Kidney epithelial cell (primary cell): ENCODE results near the gene AOPEP. TPM values are rescaled to one million over a fixed set of nuclear protein-coding genes. Genes with fewer than 3 reads are reported as not detected.

Experiments used
- DNase-seq: peaks from one replicate; pipeline ENCODE4 v3.0.0-alpha.2; 2010; ENCODE audit warnings: low read depth
- H3K27me3 ChIP-seq: 2 replicates; pipeline ENCODE4 v1.6.0; 2011; ENCODE audit warnings: low read length; ENCODE audit not compliant: control insufficient read depth, insufficient read depth
- H3K36me3 ChIP-seq: 2 replicates; pipeline ENCODE4 v1.5.1; 2011; ENCODE audit warnings: low read length; ENCODE audit not compliant: control insufficient read depth, insufficient read depth
- H3K4me3 ChIP-seq: 2 replicates; pipeline ENCODE4 v1.5.1; 2011; ENCODE audit warnings: low read depth, mild to moderate bottlenecking, control low read depth, low read length
- CTCF ChIP-seq: IDR thresholded peaks from 2 replicates; pipeline ENCODE4 v1.5.1; 2011; ENCODE audit warnings: mild to moderate bottlenecking, moderate library complexity, low read length, control low read depth, inconsistent platforms; ENCODE audit not compliant: insufficient read depth, poor library complexity, severe bottlenecking
- total RNA-seq: library from RNA; depleted of rRNA; stranded (reverse); fragments of >200 nt; gene quantifications from 2 replicates; pipeline ENCODE4 v1.2.3, GENCODE V29; 2015

AOPEP gene
- total RNA-seq, 1 donor from 2014 or later = 17.4 TPM

DNA sequence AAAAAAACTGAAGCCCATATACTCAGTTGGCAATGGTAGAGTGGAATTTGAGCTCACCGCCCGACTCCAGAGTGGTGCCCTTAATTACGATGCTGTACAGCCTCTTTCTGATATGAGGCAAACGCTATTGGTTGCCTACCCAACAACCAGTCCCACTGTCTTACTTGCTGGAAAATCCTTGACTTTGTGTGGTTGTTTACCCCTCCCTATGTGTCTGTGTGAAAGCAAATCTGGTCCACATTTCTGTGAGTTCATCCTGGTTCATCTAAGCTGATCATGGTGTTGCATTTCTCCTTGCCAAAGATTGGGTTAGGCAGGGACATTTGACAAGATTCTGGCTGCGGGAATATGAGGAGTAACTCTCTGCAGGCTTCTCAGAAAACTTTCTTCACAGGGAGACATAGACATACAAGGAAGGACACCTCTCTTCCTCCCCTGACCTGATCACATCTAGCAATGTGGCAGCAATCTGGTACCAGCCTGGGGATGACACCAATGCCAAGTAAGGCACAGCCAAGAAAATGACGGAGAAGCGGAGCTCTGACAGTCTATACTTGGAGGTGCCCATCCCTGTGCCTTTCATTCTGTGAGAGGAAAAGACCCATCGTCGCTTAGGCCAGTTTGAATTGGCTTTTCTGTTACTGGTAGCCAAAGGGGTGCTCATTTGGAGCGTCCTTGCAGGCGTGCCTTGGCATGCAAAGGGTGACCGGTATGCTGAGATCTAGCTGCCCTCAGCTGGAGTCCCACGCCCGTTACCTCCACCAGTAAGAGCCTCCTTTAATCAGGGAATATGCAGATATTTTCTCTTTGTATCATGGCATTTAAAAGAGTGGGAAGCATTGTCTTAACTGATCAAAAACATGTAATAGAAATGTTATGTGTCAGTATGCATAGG is 124.3 kb downstream of the AOPEP start:
- no peak for TF ChIP-seq CTCF
- no peak for DNase-seq
- Histone ChIP-seq H3K27me3 (no peaks in the 10 kb centered on the region), H3K36me3 (no peaks in the 10 kb centered on the region), H3K4me3 (no peak overlapping the region)

GRCh38 chr9:94851467-94851866 is 125.0 kb downstream of the AOPEP start:
- DNase-seq = no peak
- Histone ChIP-seq H3K4me3 (no peak overlapping the region), H3K36me3 (no peaks in the 10 kb centered on the region), H3K27me3 (no peaks in the 10 kb centered on the region)
- no peak for TF ChIP-seq CTCF

GRCh38 chr9:94851892-94852291 is 125.4 kb downstream of the AOPEP start:
- DNase-seq = no peak
- Histone ChIP-seq H3K4me3 (no peak overlapping the region), H3K27me3 (no peaks in the 10 kb centered on the region), H3K36me3 (no peaks in the 10 kb centered on the region)
- TF ChIP-seq CTCF = no peak

DNA sequence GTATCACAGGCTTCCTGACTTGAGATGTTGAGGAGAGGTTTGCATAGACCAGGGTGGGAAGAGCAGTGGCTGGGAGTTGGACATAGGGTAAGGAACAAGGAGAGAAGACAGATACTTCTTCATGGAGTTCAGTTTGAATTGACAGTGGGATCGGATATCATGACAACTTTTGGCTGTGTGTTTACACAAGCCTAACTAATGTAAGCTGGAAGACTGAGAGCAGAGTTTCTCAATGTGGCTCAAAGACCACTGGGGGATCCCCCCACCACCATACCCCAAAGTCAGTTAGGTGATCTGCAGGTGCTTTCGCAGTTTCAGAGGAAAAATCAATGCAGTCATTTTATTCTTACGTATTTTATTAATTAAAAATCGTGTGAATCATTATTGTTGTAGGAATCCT is 125.9 kb downstream of the AOPEP start:
- TF ChIP-seq CTCF = no peak
- no peak for DNase-seq
- Histone ChIP-seq H3K27me3 (no peaks in the 10 kb centered on the region), H3K4me3 (no peak overlapping the region), H3K36me3 (no peaks in the 10 kb centered on the region)

DNA sequence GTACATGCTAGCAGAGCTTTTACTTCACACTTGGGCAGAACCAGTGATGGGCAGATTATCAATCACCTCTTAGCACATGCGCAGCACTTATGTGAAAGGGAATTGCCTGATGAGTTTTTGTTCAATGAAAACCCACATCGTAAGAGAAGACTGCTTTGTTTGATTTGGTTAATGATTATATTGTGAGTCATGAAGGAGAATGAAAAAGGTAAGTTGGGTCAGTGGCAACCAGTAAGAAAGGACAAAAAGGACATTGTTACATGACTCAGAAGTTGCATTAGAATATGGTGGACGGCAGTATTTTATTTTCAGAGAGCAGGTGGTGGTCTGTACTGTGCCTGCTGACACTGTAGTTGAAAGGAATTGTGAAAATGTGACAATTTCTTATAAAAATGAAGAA is 127.4 kb downstream of the AOPEP start:
- H3K4me3 ChIP-seq = no peak overlapping the region
- H3K27me3 ChIP-seq = no peaks in the 10 kb centered on the region
- peak; percentile 86 for DNase-seq
- no peak for TF ChIP-seq CTCF
- no peaks in the 10 kb centered on the region for H3K36me3 ChIP-seq

DNA sequence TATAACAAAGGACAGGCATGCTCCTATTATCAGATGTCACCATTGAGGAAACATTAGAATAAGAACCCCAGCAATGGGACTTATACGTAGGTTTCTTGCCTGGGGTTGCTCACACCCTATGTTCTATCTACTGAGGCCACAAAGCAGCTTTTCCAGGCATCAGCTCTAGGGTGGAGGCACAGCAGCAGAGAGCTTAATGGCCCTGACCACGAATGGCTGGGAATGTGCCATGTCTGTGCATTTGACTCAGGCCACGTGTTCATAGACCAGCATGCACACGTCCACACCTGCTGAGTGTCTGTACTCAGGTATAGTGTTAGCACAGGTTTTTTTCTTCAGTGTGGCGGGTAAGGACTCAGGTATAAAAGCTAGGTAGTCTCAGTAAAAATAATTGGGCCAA is 129.4 kb downstream of the AOPEP start:
- no peak overlapping the region for H3K4me3 ChIP-seq
- no peaks in the 10 kb centered on the region for H3K36me3 ChIP-seq
- DNase-seq = no peak
- no peak for TF ChIP-seq CTCF
- no peaks in the 10 kb centered on the region for H3K27me3 ChIP-seq
